Left colon (tissue), 2 donors: ENCODE data around the gene KCNK1. TPM values are rescaled to one million over a fixed set of nuclear protein-coding genes. Genes with fewer than 3 reads are reported as not detected.

Experiments
- ATAC-seq: fragments of 200-7000 bp; cut with Tn5 transposase; one replicate; pipeline ENCODE4 v1.9.1; 2020; ENCODE audit warnings: mild to moderate bottlenecking, moderate library complexity
- DNase-seq, 2 donors: peaks; one replicate each; pipeline ENCODE4 v3.0.0-alpha.2; 2020
- intact Hi-C, 2 donors: fragments of 100-400 bp; cut with DNase I in 1 of 2; cut with micrococcal nuclease in 1 of 2; formaldehyde crosslinking; loops; one replicate each; pipeline versions ENCODE4 v1.11.2 to v1.14.0; 2022; cut with DNase I, micrococcal nuclease
- total RNA-seq, 2 donors: library from RNA; stranded (reverse); fragmentation: NEBNext Ultra II Directional; extraction: Animal tissue kit (Norgen Biotek cat#: 25700); gene quantifications; one replicate each; pipeline ENCODE4 v1.2.1, GENCODE V29; 2021
- donor health status: DM: no; HTN: no; CAD: no.
- donor health status: DM: yes; HTN: yes; CAD: no.

The KCNK1 gene
- total RNA-seq, 2 donors from 2014 or later = 56.5 to 61.4 TPM

DNA sequence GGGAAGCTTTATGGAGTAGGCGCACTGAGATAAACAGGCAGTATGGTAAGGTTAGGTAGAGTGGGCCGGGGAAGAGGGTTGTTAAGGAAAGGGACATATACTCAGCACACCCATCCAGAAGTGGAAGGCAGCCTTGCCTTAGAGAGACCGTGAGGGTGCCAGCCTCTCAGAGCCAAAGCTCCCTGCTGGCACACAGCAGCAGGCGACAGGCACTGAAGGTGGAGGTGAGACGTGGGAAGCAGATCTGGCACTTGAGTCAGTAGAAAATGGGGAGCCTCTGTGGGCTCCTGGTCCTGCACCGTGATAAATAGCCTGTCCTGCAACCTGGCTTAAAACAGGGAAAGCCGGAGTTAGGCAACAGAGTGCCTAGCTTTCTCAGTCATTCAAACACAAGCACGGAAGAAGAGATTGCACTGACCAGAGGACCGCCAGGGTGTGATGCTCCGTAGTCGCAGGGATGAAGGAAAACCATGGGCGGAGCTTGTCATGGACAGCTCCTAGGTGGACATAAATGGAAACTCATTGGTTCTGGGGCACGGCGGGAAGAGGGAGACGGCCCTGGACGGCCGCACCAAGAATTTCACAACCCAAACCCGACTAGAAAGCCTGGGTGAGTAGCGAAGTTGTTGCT, 15.5 kb downstream of the KCNK1 start:
- no peak for DNase-seq
- no peak for ATAC-seq
- intact Hi-C loops = no loop called here

GRCh38 chr1:233631810-233632405, 18.0 kb downstream of the KCNK1 start:
- intact Hi-C loops = no loop called here
- ATAC-seq = no peak
- DNase-seq = no peak

DNA sequence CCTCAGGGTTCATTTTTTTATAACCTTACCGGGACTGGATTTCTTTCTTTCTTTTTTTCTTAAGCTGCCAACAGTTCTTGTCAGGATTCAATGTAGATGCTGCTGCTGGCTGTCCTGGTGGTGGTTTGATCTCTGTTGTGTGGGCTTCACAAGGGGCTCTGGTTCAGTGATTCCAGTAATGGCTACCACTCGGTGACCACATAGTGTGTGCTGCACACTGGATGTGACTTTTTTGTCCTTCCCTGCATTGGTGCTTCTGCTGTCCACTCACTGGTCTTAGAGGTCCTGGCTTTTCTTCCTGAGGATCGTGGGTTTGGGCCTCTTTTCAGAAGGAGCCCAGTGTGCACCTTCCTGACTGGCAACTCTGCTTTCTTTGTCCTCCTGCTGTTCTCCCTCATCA, 18.5 kb downstream of the KCNK1 start:
- no peak for DNase-seq
- no peak for ATAC-seq
- intact Hi-C loops = no loop called here

DNA sequence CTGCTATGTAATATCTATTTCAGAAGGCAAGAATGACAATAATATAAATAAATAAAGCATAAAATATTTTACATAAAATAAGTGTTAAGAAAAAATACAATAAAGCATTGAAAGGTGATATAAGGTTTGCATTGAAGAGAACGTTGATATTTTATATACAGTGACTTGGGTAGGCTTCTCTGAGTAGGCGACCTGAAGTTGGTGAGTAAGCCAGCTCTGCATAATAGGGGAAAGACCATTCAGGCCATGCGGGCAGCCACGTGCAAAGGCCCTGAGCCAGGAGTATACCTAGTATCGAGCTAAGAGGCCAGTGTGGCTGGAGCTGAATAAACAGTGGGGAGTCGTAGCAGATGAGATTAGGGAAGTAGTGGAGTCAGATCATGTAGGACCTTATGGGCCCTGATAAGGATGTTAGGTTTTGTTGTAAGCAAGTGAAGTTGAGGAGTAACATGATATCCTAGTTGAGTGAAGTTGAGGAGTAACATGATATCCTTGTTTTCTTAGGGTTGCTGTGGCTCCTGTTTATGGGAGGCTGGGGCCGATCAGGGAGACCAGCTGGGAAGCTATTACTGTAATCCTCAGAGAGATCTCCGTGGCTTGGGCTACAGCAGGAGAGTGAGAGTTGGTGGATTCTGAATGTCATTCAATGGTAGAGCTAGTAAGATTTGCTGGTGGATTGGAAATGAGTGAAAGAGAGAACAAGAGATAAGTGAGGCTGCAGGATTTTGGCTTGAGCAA, 22.0 kb downstream of the KCNK1 start:
- intact Hi-C loops = no loop called here
- ATAC-seq (no peak), DNase-seq (no peak)

GRCh38 chr1:233636503-233636877, 22.6 kb downstream of the KCNK1 start:
- intact Hi-C loops = no loop called here

GRCh38 chr1:233638513-233638912, 24.6 kb downstream of the KCNK1 start:
- no peak for DNase-seq
- ATAC-seq = no peak
- intact Hi-C loops = no loop called here

More at GRCh38 chr1:233636503-233636877, 22.6 kb downstream of the KCNK1 start:
- DNase-seq (no peak), ATAC-seq (no peak)

DNA sequence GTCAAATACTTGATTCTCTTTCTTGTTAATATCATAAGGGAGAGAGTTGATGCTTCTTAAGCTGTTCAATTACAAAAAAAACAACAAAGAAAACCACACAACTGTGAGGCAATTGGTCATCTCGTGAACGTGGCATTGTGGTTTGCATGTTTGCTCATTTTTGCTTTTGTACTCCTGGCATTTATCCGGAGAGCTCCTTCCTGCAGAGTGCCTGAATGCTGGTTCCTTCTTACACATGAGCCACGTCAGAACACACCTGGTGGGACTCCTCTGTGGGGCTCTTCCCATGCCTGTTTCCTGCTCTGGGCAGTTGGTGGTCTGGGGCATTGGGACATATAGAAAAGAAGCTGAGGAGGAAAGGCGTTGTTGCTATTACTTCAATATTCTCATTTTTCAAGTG, 25.7 kb downstream of the KCNK1 start:
- DNase-seq (no peak), ATAC-seq (no peak)
- intact Hi-C loops = no loop called here

DNA sequence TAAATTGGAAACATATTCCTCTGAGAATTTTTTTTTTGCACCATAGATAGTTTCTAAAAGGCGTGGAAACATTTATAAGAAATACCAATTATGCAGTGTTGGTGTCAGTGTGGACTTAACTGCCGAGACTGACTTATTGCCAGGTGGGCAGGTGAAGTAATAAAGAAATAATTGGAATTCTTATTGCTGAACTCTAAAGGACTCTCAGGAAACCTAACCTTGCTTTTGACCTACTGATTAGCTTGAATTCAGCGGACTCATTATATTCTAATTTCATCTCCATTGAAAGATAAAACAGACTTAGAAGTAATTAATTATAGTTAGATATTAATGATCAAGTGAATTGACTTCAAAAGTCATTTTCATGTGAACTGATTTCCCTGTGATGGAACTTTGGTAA, 26.3 kb downstream of the KCNK1 start:
- ATAC-seq (no peak), DNase-seq (no peak)
- intact Hi-C loops = no loop called here

DNA sequence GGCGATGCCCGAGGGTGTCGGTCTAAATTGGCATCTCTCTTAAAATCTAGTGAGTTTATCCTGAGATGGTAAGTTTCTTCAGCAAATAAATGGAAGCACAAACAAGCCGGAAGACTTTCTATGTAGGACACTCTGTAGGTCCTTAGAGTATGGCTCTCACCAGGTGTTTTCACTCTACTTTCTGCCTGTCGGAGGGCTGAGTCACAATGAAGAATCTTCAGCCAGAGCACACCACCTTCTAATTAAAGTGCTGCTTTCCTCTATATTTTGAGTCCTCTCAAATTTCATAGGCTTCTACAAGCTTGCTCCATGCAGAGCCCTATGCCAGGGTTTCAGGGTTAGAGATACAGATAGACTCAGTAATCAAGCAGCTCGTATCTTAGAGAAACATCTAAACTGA, 27.1 kb downstream of the KCNK1 start:
- no peak for ATAC-seq
- no peak for DNase-seq
- intact Hi-C loops = no loop called here

DNA sequence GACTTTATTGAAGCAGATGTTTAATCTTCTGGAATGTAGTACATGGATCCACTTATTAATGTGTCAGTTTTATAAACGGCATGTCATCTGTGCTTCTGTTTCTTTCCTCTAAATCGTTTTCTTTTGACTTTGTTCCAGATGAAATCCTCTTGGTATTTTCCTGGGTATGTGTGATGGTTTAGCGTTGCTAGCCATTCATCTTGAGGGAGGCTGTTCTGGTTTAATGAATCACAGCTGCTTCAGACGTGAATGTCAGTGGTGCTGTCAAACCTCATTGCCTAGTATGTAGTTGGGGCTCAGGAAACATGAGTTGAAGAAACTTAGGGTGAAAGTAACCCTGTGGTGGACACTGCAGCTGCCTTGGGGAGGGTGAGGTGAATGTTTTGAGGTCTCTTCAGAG, 33.2 kb downstream of the KCNK1 start:
- ATAC-seq = no peak
- no peak for DNase-seq
- intact Hi-C loops = no loop called here

GRCh38 chr1:233647636-233648035, 33.7 kb downstream of the KCNK1 start:
- DNase-seq = no peak
- intact Hi-C loops = no loop called here
- no peak for ATAC-seq

GRCh38 chr1:233651061-233651460, 37.2 kb downstream of the KCNK1 start:
- DNase-seq = no peak
- ATAC-seq = no peak
- intact Hi-C loops = no loop called here

DNA sequence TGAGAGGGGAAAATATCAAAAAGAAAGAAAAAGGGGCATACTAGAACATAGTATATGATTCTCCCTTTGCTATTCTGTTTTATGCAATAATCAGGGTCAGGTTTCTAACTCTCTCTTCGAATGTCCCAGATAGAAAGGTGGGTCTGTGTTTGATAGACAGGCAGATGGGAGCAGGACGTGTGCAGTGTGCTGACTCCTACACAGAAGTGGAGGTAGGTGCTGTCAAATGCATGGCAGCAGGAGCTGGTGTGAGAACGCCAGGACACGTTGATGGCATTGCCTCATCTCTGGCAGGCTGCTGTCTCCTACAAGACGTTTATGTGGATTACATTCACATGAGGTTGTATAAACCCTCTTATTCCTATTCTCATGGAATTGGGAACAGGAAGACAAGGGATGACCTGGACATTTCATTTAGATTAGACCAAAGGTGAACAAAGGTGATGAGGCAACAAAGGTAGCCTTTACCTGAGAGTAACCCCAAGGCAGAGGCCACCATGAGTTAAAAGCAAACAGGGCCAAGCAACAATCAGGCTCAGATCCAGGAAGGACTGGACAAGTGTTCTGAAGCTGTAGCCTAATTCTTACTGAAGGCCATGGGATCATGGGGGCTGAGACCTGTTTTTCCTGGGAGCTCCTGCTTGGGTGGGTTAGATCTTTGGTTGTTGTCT, 37.8 kb downstream of the KCNK1 start:
- no peak for ATAC-seq
- no peak for DNase-seq
- intact Hi-C loops = no loop called here

GRCh38 chr1:233652526-233652925, 38.6 kb downstream of the KCNK1 start:
- DNase-seq = no peak
- intact Hi-C loops = no loop called here

GRCh38 chr1:233654658-233655280, 40.9 kb downstream of the KCNK1 start:
- intact Hi-C loops = no loop called here

More at GRCh38 chr1:233652526-233652925, 38.6 kb downstream of the KCNK1 start:
- no peak for ATAC-seq

DNA sequence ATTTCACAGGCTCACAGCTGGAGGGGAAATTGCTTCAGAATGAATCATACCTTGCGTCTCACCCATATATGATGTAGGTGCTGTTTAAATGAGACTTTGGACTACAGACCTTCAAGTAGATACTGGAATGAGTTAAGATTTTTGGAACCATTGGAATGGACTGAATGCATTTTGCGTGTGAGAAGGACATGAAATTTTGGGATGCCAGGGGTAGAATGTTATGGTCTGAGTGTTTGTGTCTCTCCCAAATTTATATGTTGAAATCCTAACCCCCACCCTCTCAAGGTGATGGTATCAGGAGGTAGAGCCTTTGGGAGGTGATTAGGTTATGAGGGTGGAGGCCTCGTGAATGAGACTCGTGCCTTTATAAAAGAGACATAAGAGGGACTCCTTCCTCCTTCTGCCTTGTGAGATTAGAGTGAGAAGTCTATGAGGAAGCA, 41.4 kb downstream of the KCNK1 start:
- intact Hi-C loops = no loop called here
- no peak for DNase-seq
- peak; percentile 84 for ATAC-seq

More at GRCh38 chr1:233654658-233655280, 40.9 kb downstream of the KCNK1 start:
- DNase-seq (peak in 1 of 2 donors; percentile 50), ATAC-seq (peak; percentile 76)

GRCh38 chr1:233656032-233656635, 42.2 kb downstream of the KCNK1 start:
- intact Hi-C loops = no loop called here
- DNase-seq = no peak

GRCh38 chr1:233656687-233657086, 42.8 kb downstream of the KCNK1 start:
- DNase-seq (no peak), ATAC-seq (no peak)
- intact Hi-C loops = no loop called here

More at GRCh38 chr1:233656032-233656635, 42.2 kb downstream of the KCNK1 start:
- ATAC-seq = no peak

DNA sequence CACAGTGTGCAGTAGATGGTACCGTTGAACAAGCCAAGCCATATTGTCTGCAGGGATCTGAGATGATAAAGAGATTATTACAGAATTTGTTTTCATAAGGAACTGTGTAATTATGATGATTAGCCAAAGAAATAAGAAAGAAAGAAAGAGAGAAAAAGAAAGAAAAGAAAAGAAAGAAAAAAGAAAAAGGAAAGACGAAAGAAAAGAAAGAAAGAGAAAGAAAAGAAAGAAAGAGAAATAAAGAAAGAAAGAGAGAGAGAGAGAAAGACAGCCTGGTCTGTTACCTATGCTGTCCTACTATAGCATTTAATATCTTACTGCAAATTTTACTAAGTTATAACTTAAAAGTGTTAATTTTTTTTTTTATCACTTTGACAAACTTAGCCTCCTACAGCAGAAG, 43.6 kb downstream of the KCNK1 start:
- intact Hi-C loops = no loop called here
- DNase-seq = no peak
- ATAC-seq = no peak
